Left forelimb (tissue), 1 donor: Measurements from ENCODE around the gene PLEK2.
A peak's percentile ranks its signal among the peaks of the same experiment; 100 is the strongest.

Experiments
- DNase-seq: peaks from one replicate; pipeline ENCODE4 v3.0.0-alpha.2; 2018; ENCODE audit warnings: low spot score

Gene PLEK2

GRCh38 chr14:67396381-67396970 is 15.5 kb downstream of the PLEK2 start:
- DNase-seq: no peak

- DNase-seq: no peak
Observed at GRCh38 chr14:67395876-67396189, 16.1 kb downstream of the PLEK2 start.

GRCh38 chr14:67395086-67395875 is 16.7 kb downstream of the PLEK2 start:
- DNase-seq: no peak

DNA sequence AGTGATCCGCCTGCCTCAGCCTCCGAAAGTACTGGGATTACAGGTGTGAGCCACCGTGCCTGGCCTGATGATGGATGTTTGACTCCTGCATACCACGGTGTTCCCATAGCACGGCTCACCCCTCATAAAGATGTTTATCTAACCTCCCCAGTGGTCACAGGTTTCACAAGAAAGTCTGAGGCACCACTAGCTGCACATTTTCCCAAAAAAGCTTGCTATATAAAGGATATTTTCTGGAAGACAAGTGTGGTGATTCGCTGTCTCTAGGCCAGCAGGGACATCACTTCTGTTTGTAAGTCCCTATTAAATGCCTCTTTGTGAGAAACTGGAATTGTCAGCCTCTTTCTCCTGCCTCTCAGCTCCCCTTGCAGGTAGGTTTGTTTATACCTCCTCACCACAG is 18.3 kb downstream of the PLEK2 start:
- DNase-seq: no peak

DNA sequence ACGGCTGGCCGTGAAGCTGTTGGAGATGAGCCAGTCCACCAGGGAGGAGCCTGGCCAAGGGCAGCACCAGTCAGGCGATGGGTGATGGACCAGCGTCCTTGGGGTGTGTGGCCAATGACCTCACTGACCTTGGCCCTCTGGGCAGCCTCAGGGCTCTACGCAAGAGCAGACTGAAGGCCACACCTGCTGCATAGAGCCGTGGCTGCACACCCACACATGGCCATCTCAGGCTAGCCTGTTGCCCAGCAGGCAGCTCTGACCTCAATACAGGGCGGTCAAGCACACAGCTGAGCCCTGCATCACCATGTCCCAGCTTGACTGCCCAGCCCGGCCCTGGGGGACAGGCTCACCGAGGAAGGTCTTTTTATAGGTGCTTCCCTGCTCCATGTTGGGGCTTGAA is 19.2 kb downstream of the PLEK2 start:
- no peak for DNase-seq

- DNase-seq: no peak
Observed at GRCh38 chr14:67392123-67392522, 19.8 kb downstream of the PLEK2 start.

DNA sequence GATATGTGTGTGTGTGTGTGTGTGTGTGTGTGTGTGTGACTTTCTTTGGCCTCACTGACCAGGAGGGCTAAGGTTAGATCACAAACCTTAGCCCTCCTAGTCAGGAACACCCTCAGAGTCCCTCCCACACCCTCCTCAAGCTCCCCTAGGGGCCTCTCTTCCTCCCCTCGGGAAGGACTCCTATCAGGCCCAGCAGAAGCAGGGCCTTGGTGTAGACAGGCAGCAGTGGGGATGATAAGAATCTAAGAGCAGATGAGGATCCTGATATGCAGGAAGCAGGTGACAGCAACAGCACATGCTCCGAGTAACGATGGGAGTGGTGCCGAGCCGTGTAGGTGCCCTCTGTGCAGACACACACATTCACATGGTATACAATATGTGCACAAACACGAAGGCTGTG is 20.7 kb downstream of the PLEK2 start:
- no peak for DNase-seq

DNA sequence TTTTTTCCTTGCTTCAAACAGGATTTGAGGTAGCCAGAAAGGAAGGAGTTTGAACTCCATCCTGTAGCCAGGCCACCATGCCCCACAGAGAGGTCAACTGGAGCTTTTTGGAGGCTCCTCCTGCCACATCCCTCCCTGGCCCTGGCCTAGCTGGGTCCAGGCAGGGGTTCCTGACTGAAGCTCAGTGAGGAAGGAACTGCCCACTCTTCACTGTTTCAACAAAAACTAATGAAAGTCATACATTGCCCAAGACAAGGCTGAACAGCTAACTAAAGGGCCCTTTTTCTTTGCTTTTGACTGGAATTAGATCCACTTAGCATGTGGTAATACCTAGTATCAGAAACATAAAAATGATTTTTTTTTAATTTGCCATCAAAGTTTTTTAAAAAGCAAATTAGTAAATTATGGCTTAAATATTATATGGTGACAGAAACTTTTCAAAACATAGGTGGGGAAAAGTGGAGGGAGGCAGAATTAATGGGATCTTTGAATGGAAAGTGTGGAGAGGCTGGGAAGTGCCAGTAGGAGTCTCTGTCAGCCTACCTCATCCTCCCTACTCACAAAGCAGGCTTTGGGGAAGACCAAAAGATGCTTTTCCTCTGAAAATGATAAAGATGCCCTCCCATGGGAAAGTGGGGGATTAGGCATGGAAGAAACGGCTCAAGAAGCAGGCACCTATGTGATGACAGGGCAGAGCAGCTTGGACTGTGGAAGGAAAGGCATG is 22.0 kb downstream of the PLEK2 start:
- DNase-seq: no peak

- DNase-seq: no peak
Observed at GRCh38 chr14:67389275-67389674, 22.7 kb downstream of the PLEK2 start.

GRCh38 chr14:67387195-67387594 is 24.8 kb downstream of the PLEK2 start:
- no peak for DNase-seq

DNA sequence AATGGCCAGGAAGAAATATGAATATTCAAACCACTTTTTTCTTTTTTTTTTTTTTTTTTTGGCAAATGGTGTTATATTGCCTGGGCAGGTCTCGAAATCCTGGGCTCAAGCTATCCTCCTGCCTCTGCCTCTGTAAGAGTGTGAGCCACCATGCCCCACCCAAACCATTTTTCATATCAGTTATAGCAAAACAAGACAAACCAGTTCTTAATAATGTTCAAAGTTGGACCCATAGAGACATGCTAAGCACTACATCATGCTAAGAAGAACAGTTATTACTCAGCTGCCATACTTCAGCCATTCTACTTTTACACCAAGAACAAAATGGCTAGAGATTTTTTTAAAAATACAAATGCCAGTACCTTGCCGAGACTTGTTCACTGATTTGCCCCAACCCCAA is 26.3 kb downstream of the PLEK2 start:
- no peak for DNase-seq

GRCh38 chr14:67385120-67385519 is 26.8 kb downstream of the PLEK2 start:
- DNase-seq: no peak

GRCh38 chr14:67377916-67378315 is 34.0 kb downstream of the PLEK2 start:
- DNase-seq: no peak

GRCh38 chr14:67373347-67373746 is 38.6 kb downstream of the PLEK2 start:
- DNase-seq: no peak

DNA sequence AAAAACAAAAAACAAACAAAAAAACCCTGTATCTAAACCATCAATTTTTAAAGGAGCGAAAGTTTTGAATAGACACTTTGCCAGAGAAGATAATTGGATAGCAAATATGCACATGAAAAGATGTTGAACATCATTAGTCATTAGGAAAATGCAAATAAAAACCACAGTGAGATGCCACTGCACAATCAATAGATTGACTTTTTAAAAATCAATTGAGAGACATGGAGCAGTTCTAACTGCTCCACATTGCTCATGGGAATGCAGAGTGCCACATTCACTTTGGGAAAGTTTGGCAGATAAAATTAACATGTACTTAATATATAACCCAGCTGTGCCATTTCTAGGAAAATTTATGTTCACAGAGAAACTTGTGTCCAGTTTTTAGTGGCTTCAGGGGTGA is 39.1 kb downstream of the PLEK2 start:
- DNase-seq: no peak

- no peak for DNase-seq
Observed at GRCh38 chr14:67371247-67372148, 40.5 kb downstream of the PLEK2 start.

GRCh38 chr14:67370830-67371229 is 41.1 kb downstream of the PLEK2 start:
- DNase-seq: no peak

DNA sequence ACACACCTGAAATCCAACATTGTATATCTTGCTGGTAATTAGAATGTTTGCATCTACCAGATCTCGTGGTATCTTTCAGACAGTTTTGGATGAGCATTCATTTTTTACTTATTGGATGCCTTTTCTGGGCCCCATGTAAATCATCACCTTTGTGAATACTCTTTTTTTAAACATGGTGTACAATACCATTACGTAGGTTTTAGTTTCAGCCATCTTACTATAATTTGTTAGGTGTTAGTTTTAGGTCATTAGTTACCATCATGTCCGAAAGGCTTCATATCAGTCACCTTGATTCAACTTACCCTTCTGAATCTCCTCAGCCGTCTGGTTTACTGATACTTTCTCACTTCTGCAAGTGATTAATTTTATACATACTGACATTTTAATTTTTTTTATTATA is 46.5 kb downstream of the PLEK2 start:
- no peak for DNase-seq

DNA sequence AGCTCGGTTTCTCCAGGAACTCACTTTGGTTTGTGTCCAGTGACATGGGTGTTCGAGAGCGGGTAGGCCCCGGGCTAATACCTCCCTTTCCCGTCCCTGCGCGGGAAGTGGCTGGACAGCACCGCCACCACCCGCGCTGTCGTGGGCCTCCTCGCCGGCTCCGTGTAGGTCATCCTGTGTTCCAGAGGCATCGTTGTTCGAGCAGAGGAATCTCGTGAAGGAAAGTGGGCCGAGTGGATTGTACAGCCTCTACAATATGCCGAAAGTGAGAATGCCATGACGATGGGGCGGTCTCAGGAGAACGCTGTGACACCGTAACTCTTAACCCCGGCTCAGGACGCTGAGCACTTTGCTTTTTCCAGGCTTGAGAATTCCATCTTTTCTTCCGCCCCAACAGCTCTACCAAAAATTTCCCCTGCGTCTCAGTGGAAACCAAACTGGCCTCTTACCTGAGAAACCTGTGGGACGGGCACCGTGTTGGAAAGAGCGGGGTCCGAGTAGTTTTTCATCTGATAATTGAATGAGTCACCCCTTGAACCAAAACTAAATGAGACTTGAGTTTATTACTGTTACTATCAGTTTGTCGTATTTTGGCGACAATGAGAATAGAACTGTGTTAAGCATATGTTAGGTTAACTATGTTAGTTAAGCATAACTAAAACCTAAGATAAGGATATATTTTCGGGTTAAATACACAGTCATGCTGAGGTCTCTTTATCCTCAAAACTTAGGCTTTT is 51.3 kb downstream of the PLEK2 start:
- no peak for DNase-seq

DNA sequence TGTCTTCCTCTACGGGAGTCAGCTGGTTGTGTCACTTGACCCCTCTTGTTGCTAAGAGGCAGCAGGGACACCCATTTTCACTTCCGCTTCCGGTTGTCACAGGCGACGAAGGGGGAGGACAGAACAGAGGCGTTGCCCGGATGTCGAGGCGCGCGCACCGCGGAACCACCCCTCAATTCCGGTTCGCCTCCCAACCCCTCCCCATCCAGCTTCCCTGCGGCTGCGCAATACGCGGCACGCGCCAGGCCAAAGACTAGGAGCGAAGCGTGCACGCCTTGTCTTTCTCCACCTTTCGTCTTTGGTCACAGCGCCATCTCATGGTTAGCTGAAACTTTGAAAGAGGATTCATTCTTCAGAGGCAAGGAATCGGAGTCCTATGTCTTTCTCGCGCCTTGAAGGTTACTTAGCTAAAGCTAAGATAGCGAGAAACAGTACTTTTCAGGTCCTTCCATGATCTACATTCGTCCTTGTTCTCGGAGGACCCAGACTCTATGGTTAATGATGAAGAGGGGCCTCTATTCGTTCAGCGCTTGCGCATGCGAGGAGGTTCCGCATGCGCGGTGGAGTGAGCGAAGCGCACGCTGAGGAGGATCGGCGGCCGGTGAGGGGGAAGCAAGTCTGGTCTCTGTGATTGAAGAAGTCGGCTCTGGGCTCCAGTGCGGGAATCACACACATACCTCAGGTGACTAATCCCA is 52.0 kb downstream of the PLEK2 start, which contains the start of the genes ATP6V1D and EIF2S1:
TSS of gene ATP6V1D (minus strand) at position 30 of the 695 bp plus-strand sequence. CDS start 106 bp downstream, outside the sequence.
TSS of gene EIF2S1 (plus strand) at position 554 of the 695 bp plus-strand sequence. CDS start 4,440 bp downstream, outside the sequence.
- peak; percentile 100 for DNase-seq
